Kasumi-1 (cell line): ENCODE data around the gene LPP.
A peak's percentile ranks its signal among the peaks of the same experiment; 100 is the strongest.

Source experiments
- DNase-seq, 2 experiments: peaks; one replicate each; lab custom pipeline; 2025; lab: John Stamatoyannopoulos, UW

Gene LPP

GRCh38 chr3:188554404-188554803 is 400.4 kb downstream of the LPP start:
- no peak for DNase-seq

GRCh38 chr3:188557235-188557634 is 403.3 kb downstream of the LPP start:
- no peak for DNase-seq

GRCh38 chr3:188558343-188559071 is 404.6 kb downstream of the LPP start:
- DNase-seq, result peak in 1 of 2 experiments; percentile 13

GRCh38 chr3:188559072-188559429 is 405.1 kb downstream of the LPP start:
- DNase-seq, result no peak

GRCh38 chr3:188559856-188560255 is 405.9 kb downstream of the LPP start:
- DNase-seq, result no peak

DNA sequence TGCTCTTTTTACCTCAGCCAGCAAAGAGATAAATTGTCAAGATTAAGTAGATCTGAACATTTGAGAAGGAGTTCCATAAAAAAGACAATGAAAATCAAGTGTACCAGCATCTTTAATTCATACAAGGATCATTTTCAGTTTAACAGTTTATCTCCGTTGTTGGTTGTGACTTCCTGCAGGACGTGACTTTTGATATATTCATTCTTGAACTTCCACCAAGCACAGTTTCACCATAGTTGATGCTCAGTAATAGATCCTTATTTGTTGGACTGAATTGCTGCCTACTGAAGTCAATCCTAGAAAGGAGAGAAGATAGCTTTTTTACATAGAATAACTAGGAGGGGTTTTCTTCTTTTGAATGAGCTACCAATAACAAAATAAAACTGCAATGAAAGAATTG is 408.2 kb downstream of the LPP start:
- no peak for DNase-seq

- no peak for DNase-seq
Observed at GRCh38 chr3:188567478-188568195, 413.7 kb downstream of the LPP start.

- no peak for DNase-seq
Observed at GRCh38 chr3:188568736-188569135, 414.8 kb downstream of the LPP start.

- no peak for DNase-seq
Observed at GRCh38 chr3:188571531-188572095, 417.7 kb downstream of the LPP start.

DNA sequence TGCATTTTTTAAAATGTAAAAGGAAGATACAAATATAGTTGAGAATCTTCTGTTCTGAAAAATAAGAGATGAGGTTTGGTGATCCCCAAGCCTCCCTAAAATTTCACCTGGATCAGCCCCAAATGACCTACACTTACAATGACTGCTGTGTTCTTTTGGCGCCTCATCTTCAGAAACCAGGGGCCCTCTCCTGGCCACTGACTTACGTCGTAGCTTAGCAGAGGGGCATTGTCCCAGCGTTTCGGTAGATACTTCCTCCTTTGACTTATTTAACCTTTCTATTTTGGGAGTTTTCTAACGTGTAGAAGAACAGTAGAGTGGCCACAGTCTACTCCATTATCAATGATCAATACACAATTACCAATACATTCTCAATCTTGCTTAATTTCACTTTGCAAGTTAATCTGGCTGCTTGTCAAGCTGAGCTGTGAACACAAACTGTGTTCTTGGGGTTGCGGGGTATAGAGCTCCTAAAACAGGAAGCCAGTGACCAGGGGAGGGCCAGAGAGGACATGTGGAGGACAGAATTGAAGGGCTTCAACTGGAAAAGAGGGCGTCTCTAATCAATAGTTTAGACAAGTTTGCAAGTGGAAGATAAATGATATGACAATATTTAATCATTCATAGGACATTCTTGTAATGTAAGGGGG is 419.5 kb downstream of the LPP start:
- peak; percentile 15 to 22 for DNase-seq

DNA sequence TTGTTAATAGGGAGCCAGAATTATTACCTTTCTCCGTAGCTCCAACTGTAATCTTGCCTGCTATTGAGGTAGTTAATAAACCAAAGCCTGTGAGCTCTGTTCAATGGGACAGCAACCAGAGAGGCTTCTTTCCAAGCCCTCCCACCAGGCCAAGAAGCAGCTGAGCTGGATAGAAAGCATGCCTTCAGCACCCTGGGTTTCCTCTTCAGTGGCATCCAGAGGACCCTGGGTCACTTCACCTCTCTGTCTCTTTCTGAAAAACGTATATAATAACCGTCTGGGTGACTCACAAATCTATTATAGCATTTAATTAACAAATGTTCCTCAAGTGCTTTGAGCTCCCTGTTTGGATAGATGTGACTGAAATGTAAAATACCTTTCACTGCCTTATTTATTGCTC is 420.0 kb downstream of the LPP start:
- DNase-seq, result no peak

GRCh38 chr3:188574885-188575284 is 420.9 kb downstream of the LPP start:
- no peak for DNase-seq

DNA sequence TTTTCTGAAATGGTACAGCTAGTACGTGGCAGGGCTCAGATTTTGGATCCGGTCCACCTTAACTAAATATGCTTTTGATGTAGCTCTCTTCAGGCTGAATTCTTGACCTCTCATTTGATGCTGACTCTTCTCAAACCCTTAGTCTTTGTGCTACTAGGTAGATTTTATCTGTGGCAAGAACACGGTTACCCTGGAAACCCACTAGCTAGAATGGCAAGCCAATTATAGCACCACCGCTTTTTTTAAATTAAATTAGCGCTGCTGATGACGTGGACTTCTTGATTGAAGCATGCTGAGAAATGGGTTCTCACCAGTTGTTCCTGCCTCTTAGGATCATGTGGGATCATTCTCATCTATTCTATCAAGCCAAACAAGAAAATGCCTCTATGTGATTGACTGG is 421.5 kb downstream of the LPP start:
- no peak for DNase-seq

GRCh38 chr3:188577539-188577938 is 423.6 kb downstream of the LPP start:
- DNase-seq, result no peak

DNA sequence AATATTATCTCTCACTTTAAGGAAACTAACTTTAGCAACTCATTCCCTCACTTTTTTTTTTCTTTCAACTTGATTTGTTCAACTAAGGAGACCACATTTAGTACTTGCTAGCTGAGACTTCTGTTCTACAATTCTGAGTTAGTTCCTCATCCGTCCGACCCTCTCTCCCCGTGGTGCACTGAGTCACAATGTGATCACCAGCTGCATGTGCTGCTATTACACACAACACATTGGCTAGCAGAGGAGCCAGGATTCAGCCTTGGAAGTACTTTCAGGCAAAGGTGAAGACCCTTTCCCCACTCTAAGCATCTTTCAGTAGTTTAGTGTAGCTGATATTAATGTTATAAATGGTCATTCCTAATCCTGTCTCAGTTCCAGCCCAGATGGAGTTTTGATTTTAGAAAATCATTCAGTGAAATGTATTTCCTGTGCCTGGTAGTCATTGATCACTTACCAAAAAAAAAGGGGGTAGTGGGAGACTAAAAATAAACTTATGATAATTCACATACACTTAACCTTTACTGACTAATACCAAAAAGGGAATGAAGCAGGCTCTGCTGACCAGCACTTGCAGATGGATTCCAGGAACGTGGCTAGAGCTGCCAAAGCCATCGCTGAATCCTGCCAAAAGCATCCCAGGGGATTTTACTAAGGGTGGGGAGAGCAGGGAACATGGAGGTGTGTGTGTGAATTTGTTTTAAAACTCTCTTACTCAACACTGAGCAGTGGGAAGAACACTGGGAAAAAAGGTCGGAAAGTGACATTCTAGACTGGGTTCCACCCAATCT is 424.8 kb downstream of the LPP start:
- peak; percentile 5 to 29 for DNase-seq

GRCh38 chr3:188580223-188580622 is 426.3 kb downstream of the LPP start:
- no peak for DNase-seq

GRCh38 chr3:188580659-188581058 is 426.7 kb downstream of the LPP start:
- no peak for DNase-seq

DNA sequence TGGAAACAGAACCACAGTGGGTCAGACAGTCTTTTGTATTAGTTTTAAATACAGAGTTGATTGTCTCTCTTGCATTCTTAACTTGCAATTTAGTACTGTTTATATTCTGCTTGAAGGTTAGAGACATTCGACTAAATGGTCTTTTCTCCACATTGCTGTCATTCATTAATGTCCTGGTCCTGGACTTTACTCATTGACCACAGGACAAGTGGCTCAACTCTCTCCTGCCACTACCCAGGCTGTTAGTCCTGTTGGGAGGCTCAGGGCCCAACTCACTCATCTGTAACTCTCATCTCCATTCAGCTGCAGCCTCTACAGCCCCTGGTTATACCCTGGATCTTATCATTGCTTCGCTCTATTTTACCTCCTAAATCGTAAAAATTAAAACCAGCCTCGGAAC is 427.4 kb downstream of the LPP start:
- no peak for DNase-seq

- DNase-seq, result no peak
Observed at GRCh38 chr3:188581792-188582191, 427.8 kb downstream of the LPP start.

GRCh38 chr3:188583341-188584161 is 429.6 kb downstream of the LPP start:
- no peak for DNase-seq

DNA sequence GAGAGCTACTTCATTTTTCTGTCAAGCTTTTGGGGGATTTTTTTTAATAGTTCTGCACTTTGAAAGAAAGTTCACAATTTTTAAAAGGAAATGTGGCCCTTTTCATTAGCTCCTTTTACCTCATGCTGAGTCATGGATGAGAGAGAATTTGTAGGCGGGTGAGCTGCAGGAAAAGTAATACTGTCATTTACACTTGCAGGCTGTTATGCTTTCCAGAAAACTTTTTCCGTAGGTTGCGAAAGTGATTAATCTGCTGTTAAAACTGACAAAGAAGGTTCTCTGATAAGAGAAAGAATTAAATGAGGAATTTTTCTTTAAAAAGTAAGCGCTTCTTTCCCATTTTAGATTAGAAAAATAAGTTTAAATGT is 430.2 kb downstream of the LPP start:
- DNase-seq, result no peak
